GM12865 (cell line): ENCODE results near the gene MAGI2.

ENCODE experiments used
- DNase-seq: peaks from one replicate; pipeline ENCODE4 v3.0.0; 2010; ENCODE audit warnings: low read depth
- H3K4me3 ChIP-seq: 2 replicates; pipeline ENCODE4 v1.5.1; 2011; ENCODE audit warnings: mild to moderate bottlenecking, low read depth, low read length, control low read depth
- CTCF ChIP-seq: IDR thresholded peaks from 2 replicates; pipeline ENCODE4 v1.5.1; 2011; ENCODE audit warnings: low read length, control low read depth, low read depth, inconsistent platforms; ENCODE audit not compliant: insufficient read depth; ENCODE audit errors: missing control alignments

The MAGI2 gene

GRCh38 chr7:78794101-78794500 lies 659.4 kb downstream of the MAGI2 start:
- no peak overlapping the region for H3K4me3 ChIP-seq
- TF ChIP-seq CTCF, result no peak
- DNase-seq, result no peak

- DNase-seq, result no peak
- H3K4me3 ChIP-seq, result no peak overlapping the region
- TF ChIP-seq CTCF, result no peak
Measured at GRCh38 chr7:78792624-78793023, 660.8 kb downstream of the MAGI2 start.

- no peak for DNase-seq
- no peak overlapping the region for H3K4me3 ChIP-seq
- no peak for TF ChIP-seq CTCF
Measured at GRCh38 chr7:78792006-78792405, 661.5 kb downstream of the MAGI2 start.

GRCh38 chr7:78788464-78788863 lies 665.0 kb downstream of the MAGI2 start:
- TF ChIP-seq CTCF, result no peak
- DNase-seq, result no peak
- H3K4me3 ChIP-seq, result no peak overlapping the region

GRCh38 chr7:78787854-78788253 lies 665.6 kb downstream of the MAGI2 start:
- DNase-seq, result no peak
- no peak overlapping the region for H3K4me3 ChIP-seq
- no peak for TF ChIP-seq CTCF

GRCh38 chr7:78786055-78786454 lies 667.4 kb downstream of the MAGI2 start:
- no peak overlapping the region for H3K4me3 ChIP-seq
- no peak for DNase-seq
- TF ChIP-seq CTCF, result no peak

GRCh38 chr7:78783179-78783962 lies 670.1 kb downstream of the MAGI2 start:
- no peak overlapping the region for H3K4me3 ChIP-seq
- TF ChIP-seq CTCF, result no peak
- DNase-seq, result no peak
